Measurements from ENCODE around the gene RASGRF1.
A peak's percentile ranks its signal among the peaks of the same experiment; 100 is the strongest.
"Not testable (repeated sequence)": the region's sequence is repeated elsewhere in the genome, so short reads cannot be mapped to it uniquely, and the experiment has no call there.

RASGRF1 gene

GRCh38 chr15:78944202-78944625, 146.4 kb downstream of the RASGRF1 start:
- DNase-seq (ENCODE audit: low read depth), result no peak
- H3K4me3 ChIP-seq (ENCODE audit: low read depth, low read length), result peak overlapping the region; percentile 39

DNA sequence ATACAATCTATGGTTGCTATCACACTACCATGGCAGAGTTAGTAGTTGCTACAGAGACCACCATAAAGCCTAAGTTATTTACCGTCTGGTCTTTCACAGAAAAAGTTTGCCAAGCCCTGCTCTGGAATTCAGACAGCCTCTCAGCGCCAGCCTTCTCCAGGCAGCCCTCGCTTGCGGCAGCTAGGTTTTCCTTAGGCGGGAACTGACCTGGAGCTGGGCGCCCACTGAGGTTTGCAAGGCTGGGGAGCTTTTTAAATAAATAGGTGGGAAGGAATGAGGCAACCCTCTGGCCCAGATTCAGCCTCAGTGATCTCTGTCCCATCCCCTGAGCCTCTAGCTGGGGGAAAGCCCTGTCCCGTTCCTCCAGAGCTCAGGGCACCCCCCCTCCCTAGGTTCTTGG, 146.9 kb downstream of the RASGRF1 start:
- H3K4me3 ChIP-seq (ENCODE audit: low read depth, low read length), result no peak overlapping the region
- DNase-seq (ENCODE audit: low read depth), result no peak

DNA sequence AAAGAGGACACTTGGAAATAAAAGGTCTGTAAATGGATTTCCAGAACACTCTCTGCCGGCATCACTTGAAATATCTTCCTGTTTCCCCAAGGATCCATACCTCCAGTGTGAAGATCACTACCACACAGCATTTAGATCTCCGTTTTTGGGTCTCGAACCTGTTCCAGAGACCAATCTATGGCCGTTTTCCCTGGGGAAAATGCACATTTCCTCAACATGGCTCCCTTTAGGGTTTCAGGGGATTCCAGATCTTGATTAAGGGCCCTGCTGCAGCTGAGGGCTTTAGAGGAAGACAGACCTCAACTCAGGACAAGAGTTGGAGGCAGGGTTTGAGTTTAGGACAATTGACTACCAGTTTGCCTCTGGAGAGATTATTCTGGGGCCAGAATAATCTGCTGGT, 147.8 kb downstream of the RASGRF1 start:
- H3K4me3 ChIP-seq (ENCODE audit: low read depth, low read length), result no peak overlapping the region
- no peak for DNase-seq (ENCODE audit: low read depth)

GRCh38 chr15:78938658-78939488, 151.7 kb downstream of the RASGRF1 start:
- DNase-seq (ENCODE audit: low read depth), result no peak
- H3K4me3 ChIP-seq (ENCODE audit: low read depth, low read length), result no peak overlapping the region

GRCh38 chr15:78937132-78937739, 153.3 kb downstream of the RASGRF1 start:
- DNase-seq (ENCODE audit: low read depth), result no peak
- H3K4me3 ChIP-seq (ENCODE audit: low read depth, low read length), result no peak overlapping the region

- DNase-seq (ENCODE audit: low read depth), result no peak
- no peak overlapping the region for H3K4me3 ChIP-seq (ENCODE audit: low read depth, low read length)
These were observed 155.9 kb downstream of the RASGRF1 start for GRCh38 chr15:78934655-78935023.

DNA sequence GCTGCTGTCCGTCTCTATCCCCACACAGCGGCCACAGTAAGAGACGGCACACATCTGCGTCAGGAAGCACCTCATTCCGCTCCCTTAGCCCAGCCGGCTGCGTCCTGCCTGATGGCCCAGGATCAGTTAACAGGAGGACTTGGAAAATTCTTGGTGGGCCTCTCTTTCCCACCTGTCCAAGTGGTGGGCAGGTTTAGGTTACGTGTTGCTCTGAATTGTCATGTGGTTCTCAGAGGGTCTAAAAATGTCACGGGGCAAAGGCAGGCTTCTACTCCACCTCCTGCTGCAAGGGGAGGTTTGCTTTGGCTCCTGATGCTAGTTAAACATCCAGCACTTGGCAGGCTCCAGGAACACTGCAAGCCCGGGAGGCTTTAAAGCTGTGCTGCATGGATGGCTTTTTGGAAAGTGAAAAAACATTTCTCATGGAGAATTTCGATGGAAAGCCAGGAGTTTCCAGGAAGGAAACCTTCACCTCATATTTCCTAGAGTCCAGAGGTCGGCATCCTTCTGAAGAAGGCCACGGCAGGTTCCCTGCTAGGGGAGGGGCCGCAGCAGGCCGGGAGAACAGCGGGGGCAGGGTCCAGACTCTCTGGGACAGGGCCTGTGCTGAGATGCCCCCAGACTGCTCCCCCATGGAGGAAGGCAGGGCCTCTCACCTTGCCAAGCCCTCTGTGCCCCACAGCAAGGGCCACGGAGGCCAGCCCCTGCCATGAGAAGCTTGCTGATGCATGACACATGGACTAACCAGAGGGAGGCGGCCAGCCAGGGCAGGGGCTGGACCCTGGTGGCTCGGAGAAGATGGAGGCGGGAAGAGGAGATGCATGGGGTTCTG, 156.5 kb downstream of the RASGRF1 start:
- H3K4me3 ChIP-seq (ENCODE audit: low read depth, low read length), result no peak overlapping the region
- no peak for DNase-seq (ENCODE audit: low read depth)

- no peak for DNase-seq (ENCODE audit: low read depth)
- H3K4me3 ChIP-seq (ENCODE audit: low read depth, low read length), result no peak overlapping the region
These were observed 157.3 kb downstream of the RASGRF1 start for GRCh38 chr15:78933187-78933822.

- H3K4me3 ChIP-seq (ENCODE audit: low read depth, low read length), result no peak overlapping the region
- no peak for DNase-seq (ENCODE audit: low read depth)
These were observed 158.2 kb downstream of the RASGRF1 start for GRCh38 chr15:78932258-78932808.

GRCh38 chr15:78931439-78932257, 158.9 kb downstream of the RASGRF1 start:
- H3K4me3 ChIP-seq (ENCODE audit: low read depth, low read length), result no peak overlapping the region
- no peak for DNase-seq (ENCODE audit: low read depth)

- peak; percentile 45 for DNase-seq (ENCODE audit: low read depth)
- no peak overlapping the region for H3K4me3 ChIP-seq (ENCODE audit: low read depth, low read length)
These were observed 159.8 kb downstream of the RASGRF1 start for GRCh38 chr15:78930577-78931388.

GRCh38 chr15:78929536-78930264, 160.9 kb downstream of the RASGRF1 start:
- H3K4me3 ChIP-seq (ENCODE audit: low read depth, low read length), result no peak overlapping the region
- no peak for DNase-seq (ENCODE audit: low read depth)

DNA sequence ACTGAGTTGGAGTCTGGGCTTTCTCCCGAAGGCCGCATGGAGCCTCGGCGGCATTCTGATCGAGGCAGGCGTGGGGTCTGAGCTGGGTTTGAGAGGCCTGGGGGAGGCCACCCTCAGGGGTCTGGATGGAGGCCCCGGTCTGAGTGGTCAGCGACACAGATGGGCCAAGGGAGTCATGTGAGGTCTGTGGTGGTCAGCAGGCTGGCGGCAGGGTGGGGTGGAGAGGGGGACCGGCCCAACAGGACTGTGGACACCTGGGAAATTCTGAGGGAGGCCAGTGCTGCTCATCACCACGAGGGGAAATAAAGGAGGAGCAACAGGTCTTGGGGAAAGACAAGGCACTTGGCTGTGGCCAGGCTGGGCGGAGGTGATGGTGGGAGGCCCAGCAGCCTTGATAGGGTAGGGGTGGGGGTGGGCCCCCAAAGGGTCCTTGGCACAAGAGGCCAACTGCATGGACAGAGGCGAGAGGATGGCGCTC, 161.9 kb downstream of the RASGRF1 start:
- no peak for DNase-seq (ENCODE audit: low read depth)
- H3K4me3 ChIP-seq (ENCODE audit: low read depth, low read length), result no peak overlapping the region

DNA sequence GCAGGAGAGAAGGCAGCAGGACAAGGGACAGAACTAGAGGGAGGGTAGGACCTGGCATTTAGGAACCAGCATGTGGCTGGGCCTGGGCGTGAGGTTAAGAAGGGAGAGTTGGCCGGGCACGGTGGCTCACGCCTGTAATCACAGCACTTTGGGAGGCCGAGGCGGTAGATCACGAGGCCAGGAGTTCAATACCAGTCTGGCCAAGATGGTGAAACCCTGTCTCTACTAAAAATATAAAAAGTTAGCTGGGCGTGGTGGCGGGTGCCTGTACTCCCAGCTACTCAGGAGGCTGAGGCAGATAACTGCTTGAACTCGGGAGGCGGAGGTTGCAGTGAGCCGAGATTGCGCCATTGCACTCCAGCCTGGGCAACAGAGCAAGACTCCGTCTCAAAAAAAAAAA, 162.4 kb downstream of the RASGRF1 start:
- not testable (repeated sequence) for H3K4me3 ChIP-seq (ENCODE audit: low read depth, low read length)

DNA sequence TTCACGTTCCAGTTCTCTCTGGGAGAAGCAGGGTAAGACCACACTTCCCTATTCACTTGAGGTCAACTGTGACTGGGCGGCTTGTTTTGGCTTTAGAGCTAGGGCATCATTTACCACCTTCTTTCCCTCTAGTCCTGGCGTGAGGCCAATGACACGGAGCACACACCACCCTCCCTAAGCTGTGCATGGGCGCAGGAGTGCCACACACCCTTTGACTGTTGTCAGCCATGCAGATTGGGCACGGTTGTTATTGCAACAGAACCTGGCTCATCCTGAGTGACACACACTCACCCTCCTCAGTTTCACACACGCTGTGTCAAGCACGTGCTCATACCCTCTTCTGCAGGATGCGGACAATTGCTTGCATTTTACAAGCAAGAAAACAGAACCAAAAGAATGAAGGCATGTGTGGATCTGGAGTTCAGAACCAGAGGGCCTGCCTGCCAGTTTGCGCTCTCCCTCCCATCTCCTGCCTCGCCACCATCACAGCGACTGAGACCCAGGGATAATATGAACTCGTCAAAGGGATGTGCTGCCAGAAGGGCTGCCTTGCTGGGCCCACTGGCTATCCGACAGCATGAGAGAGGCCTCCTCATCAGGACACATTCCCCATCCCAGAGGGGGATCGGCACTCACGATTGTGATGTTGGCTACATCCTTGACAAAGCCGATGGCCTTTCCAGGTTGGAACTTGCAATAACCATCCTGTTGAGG, 163.3 kb downstream of the RASGRF1 start:
- no peak overlapping the region for H3K4me3 ChIP-seq (ENCODE audit: low read depth, low read length)
- DNase-seq (ENCODE audit: low read depth), result no peak

More for the DNA sequence above, 162.4 kb downstream of the RASGRF1 start:
- not testable (repeated sequence) for DNase-seq (ENCODE audit: low read depth)

GRCh38 chr15:78925956-78926743, 164.4 kb downstream of the RASGRF1 start:
- DNase-seq (ENCODE audit: low read depth), result no peak
- no peak overlapping the region for H3K4me3 ChIP-seq (ENCODE audit: low read depth, low read length)
